ENCODE data around the gene PIGU. TPM values are rescaled to one million over a fixed set of nuclear protein-coding genes. Genes with fewer than 3 reads are reported as not detected.

Gene PIGU
- total RNA-seq, 1 donor: 9.0 TPM

DNA sequence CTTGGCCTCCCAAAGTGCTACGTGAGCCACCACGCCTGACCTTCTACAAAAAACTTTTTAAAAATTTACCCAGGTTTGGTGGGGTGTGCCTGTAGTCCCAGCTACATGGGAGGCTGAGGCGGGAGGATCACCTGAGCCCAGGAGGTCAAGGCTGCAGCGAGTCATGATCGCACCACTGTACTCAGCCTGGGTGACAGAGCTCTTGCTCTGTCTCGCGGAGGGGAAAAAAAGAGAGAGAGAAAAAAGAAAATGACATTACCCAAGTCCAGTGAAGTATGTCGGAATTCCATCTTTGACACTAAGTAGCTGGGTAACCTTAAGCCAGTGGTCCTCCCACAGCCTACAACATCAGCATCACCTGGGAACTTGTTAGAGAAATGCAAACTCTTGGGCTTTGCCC, 137.1 kb downstream of the PIGU start:
- H2AFZ ChIP-seq (ENCODE audit: low read length): no peak overlapping the region

DNA sequence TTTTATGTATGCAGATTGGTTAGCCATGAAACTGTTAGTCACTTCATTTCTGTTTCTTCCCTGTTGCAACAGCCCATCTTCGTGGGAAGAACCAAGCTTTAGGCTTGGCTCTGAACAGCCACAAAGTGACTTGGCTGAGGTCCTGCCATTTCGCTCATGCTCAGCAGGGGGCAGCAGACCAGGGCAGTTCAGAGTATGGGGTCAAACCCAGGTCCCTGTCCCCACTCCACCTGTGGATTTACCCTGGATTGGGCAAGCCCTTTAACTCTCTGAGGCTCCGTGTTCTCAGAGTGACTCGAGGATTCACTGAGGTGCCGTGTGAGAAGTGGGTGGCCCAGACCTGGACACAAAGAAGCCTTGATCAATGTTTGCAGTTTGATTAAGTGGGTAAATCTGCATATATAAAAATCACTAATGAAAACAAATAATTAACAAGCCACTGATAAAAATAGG, 138.2 kb downstream of the PIGU start:
- TF ChIP-seq, protein P1, sequence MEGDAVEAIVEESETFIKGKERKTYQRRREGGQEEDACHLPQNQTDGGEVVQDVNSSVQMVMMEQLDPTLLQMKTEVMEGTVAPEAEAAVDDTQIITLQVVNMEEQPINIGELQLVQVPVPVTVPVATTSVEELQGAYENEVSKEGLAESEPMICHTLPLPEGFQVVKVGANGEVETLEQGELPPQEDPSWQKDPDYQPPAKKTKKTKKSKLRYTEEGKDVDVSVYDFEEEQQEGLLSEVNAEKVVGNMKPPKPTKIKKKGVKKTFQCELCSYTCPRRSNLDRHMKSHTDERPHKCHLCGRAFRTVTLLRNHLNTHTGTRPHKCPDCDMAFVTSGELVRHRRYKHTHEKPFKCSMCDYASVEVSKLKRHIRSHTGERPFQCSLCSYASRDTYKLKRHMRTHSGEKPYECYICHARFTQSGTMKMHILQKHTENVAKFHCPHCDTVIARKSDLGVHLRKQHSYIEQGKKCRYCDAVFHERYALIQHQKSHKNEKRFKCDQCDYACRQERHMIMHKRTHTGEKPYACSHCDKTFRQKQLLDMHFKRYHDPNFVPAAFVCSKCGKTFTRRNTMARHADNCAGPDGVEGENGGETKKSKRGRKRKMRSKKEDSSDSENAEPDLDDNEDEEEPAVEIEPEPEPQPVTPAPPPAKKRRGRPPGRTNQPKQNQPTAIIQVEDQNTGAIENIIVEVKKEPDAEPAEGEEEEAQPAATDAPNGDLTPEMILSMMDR (IDR thresholded peaks at IDR 0.05; ENCODE audit: extremely low read depth, low read depth, low read length): peak; percentile 95
- DNase-seq (ENCODE audit: insufficient read length, low spot score, missing footprints): peak; percentile 44
- Histone ChIP-seq H2AFZ (ENCODE audit: low read length) (no peak overlapping the region), H3K4me3 (ENCODE audit: insufficient read depth, low read length) (no peak overlapping the region), H3K4me2 (ENCODE audit: insufficient read depth, low read length) (no peak overlapping the region), H3K27ac (ENCODE audit: low read depth, low read length) (no peak overlapping the region), H3K36me3 (ENCODE audit: insufficient read depth, low read length) (peaks cover 74% of the 10 kb centered on the region), H3K9me3 (ENCODE audit: low read depth, low read length) (no peaks in the 10 kb centered on the region), H3K79me2 (ENCODE audit: insufficient read depth, low read length) (peaks cover 6% of the 10 kb centered on the region), H4K20me1 (ENCODE audit: insufficient read depth, low read length) (peaks cover 21% of the 10 kb centered on the region), H3K27me3 (ENCODE audit: insufficient read depth, low read length) (no peaks in the 10 kb centered on the region), H3K4me1 (ENCODE audit: insufficient read depth, low read length) (no peaks in the 10 kb centered on the region)

More for the DNA sequence above, 137.1 kb downstream of the PIGU start:
- Histone ChIP-seq H3K36me3 (ENCODE audit: insufficient read depth, low read length) (peaks cover 67% of the 10 kb centered on the region), H3K27ac (ENCODE audit: low read depth, low read length) (no peak overlapping the region), H3K4me3 (ENCODE audit: insufficient read depth, low read length) (no peak overlapping the region), H3K79me2 (ENCODE audit: insufficient read depth, low read length) (no peaks in the 10 kb centered on the region), H3K9me3 (ENCODE audit: low read depth, low read length) (no peaks in the 10 kb centered on the region), H3K27me3 (ENCODE audit: insufficient read depth, low read length) (no peaks in the 10 kb centered on the region), H3K4me2 (ENCODE audit: insufficient read depth, low read length) (no peak overlapping the region), H3K4me1 (ENCODE audit: insufficient read depth, low read length) (no peaks in the 10 kb centered on the region), H4K20me1 (ENCODE audit: insufficient read depth, low read length) (peaks cover 21% of the 10 kb centered on the region)
- DNase-seq (ENCODE audit: insufficient read length, low spot score, missing footprints): no peak
- TF ChIP-seq, protein P1 (IDR thresholded peaks at IDR 0.05; ENCODE audit: extremely low read depth, low read depth, low read length): no peak

DNA sequence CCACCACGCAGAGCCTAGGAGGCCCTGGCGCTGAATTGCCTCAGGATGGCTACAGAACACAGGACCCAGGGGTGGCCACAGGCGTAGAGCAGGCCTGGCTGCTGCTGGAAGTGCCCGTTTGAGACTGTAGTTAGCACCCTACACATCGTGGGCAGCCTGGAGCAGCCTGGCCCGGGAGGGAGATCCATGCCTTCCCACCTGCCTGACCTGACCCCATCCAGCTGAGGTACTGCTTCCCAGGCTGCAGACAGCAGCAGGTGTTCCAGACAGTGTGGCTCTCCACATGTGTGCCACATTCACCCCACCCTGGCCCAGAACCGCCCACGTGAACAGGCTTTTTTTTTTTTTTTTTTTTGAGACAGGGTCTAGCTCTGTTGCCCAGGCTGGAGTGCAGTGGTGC, 139.2 kb downstream of the PIGU start:
- H3K4me3 ChIP-seq (ENCODE audit: insufficient read depth, low read length): no peak overlapping the region
- H2AFZ ChIP-seq (ENCODE audit: low read length): no peak overlapping the region
- TF ChIP-seq, protein P1 (IDR thresholded peaks at IDR 0.05; ENCODE audit: extremely low read depth, low read depth, low read length): no peak
- no peak for DNase-seq (ENCODE audit: insufficient read length, low spot score, missing footprints)
- H3K9me3 ChIP-seq (ENCODE audit: low read depth, low read length): no peaks in the 10 kb centered on the region
- H3K36me3 ChIP-seq (ENCODE audit: insufficient read depth, low read length): peaks cover 79% of the 10 kb centered on the region
- H3K4me2 ChIP-seq (ENCODE audit: insufficient read depth, low read length): no peak overlapping the region
- peaks cover 13% of the 10 kb centered on the region for H3K79me2 ChIP-seq (ENCODE audit: insufficient read depth, low read length)
- no peak overlapping the region for H3K27ac ChIP-seq (ENCODE audit: low read depth, low read length)
- peaks cover 26% of the 10 kb centered on the region for H4K20me1 ChIP-seq (ENCODE audit: insufficient read depth, low read length)
- no peaks in the 10 kb centered on the region for H3K27me3 ChIP-seq (ENCODE audit: insufficient read depth, low read length)
- no peaks in the 10 kb centered on the region for H3K4me1 ChIP-seq (ENCODE audit: insufficient read depth, low read length)

DNA sequence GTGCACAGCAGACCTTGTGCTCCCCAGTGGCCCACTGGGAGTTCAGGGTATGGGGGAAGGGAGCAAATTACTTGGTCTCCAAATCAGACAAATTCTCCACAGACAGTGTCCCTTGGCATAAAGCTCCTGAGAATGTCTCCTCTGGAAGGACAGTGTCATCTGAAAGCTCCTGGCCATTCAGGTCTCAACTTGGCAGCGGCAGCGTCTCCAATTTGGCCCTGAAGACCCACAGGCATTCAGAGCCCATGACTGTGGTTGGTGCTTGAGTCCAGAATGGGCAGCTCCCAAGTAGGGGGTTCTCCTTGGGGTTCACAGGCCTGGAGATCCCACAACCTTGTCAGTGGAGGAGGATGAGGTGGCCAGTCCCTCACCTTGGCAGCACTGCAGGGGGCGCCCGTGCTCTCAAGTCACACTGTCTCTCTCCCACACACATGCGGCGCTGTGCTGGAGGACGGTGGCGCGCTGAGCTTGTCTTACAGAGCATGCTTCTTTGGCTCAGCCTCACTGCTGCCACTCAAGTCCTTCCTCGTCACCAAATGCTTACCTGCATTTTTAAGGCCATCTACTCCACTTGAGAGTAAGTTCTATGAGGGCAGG, 140.0 kb downstream of the PIGU start:
- DNase-seq (ENCODE audit: insufficient read length, low spot score, missing footprints): peak; percentile 63
- peaks cover 79% of the 10 kb centered on the region for H3K36me3 ChIP-seq (ENCODE audit: insufficient read depth, low read length)
- TF ChIP-seq, protein P1 (IDR thresholded peaks at IDR 0.05; ENCODE audit: extremely low read depth, low read depth, low read length): peak; percentile 39
- H3K4me1 ChIP-seq (ENCODE audit: insufficient read depth, low read length): no peaks in the 10 kb centered on the region
- H3K79me2 ChIP-seq (ENCODE audit: insufficient read depth, low read length): peaks cover 20% of the 10 kb centered on the region
- no peak overlapping the region for H3K4me3 ChIP-seq (ENCODE audit: insufficient read depth, low read length)
- no peak overlapping the region for H3K4me2 ChIP-seq (ENCODE audit: insufficient read depth, low read length)
- H4K20me1 ChIP-seq (ENCODE audit: insufficient read depth, low read length): peaks cover 33% of the 10 kb centered on the region
- H3K27ac ChIP-seq (ENCODE audit: low read depth, low read length): no peak overlapping the region
- no peaks in the 10 kb centered on the region for H3K9me3 ChIP-seq (ENCODE audit: low read depth, low read length)
- no peaks in the 10 kb centered on the region for H3K27me3 ChIP-seq (ENCODE audit: insufficient read depth, low read length)
- no peak overlapping the region for H2AFZ ChIP-seq (ENCODE audit: low read length)

Data from osteoblast (primary cell).